HG02981 (cell line): ENCODE measurements around the gene CFAP45.
A peak's percentile ranks its signal among the peaks of the same experiment; 100 is the strongest.

Experiments used
- ATAC-seq: cut with Tn5 transposase; IDR thresholded peaks from one replicate; pipeline ENCODE4 v1.9.1; 2021; ENCODE audit warnings: mild to moderate bottlenecking, moderate library complexity; ENCODE audit not compliant: unreplicated experiment

CFAP45 gene

GRCh38 chr1:159828581-159829272 lies 71.2 kb downstream of the CFAP45 start:
- no peak for ATAC-seq

- ATAC-seq = no peak
Observed at GRCh38 chr1:159828176-159828575, 71.8 kb downstream of the CFAP45 start.

- ATAC-seq = no peak
Observed at GRCh38 chr1:159827549-159827948, 72.4 kb downstream of the CFAP45 start.

- no peak for ATAC-seq
Observed at GRCh38 chr1:159827102-159827490, 72.9 kb downstream of the CFAP45 start.

GRCh38 chr1:159826441-159827101 lies 73.4 kb downstream of the CFAP45 start, which contains the start of gene SLAMF8:
Gene SLAMF8, plus strand, starts transcription at chr1:159826873. Its CDS starts 26 bp downstream, at chr1:159826899.
- ATAC-seq = peak; percentile 45

GRCh38 chr1:159825564-159825963 lies 74.4 kb downstream of the CFAP45 start:
- no peak for ATAC-seq

GRCh38 chr1:159823406-159823805 lies 76.6 kb downstream of the CFAP45 start:
- no peak for ATAC-seq
